Measurements from ENCODE around the gene TMEM53.

TMEM53 gene

GRCh38 chr1:44628962-44629756 is 45.1 kb downstream of the TMEM53 start:
- DNase-seq (ENCODE audit: low spot score in 2 of 2): no peak
- no peak for ATAC-seq (ENCODE audit: low read depth)
- H3K36me3 Mint-ChIP-seq: peaks cover 3% of the 10 kb centered on the region
- no peak overlapping the region for H3K27ac Mint-ChIP-seq
- H3K27me3 Mint-ChIP-seq: no peaks in the 10 kb centered on the region
- peaks cover 23% of the 10 kb centered on the region for H3K4me1 Mint-ChIP-seq
- no peaks in the 10 kb centered on the region for H3K9me3 Mint-ChIP-seq
- no peak overlapping the region for H3K4me3 Mint-ChIP-seq

GRCh38 chr1:44625348-44625747 is 48.9 kb downstream of the TMEM53 start:
- Mint-ChIP-seq H3K4me3 (no peak overlapping the region), H3K4me1 (no peaks in the 10 kb centered on the region), H3K27me3 (peaks cover 6% of the 10 kb centered on the region), H3K36me3 (no peaks in the 10 kb centered on the region), H3K9me3 (no peaks in the 10 kb centered on the region), H3K27ac (no peak overlapping the region)
- DNase-seq (ENCODE audit: low spot score in 2 of 2) (no peak), ATAC-seq (ENCODE audit: low read depth) (no peak)

GRCh38 chr1:44624268-44624901 is 49.9 kb downstream of the TMEM53 start:
- H3K9me3 Mint-ChIP-seq: no peaks in the 10 kb centered on the region
- no peaks in the 10 kb centered on the region for H3K4me1 Mint-ChIP-seq
- H3K27me3 Mint-ChIP-seq: peaks cover 6% of the 10 kb centered on the region
- H3K36me3 Mint-ChIP-seq: no peaks in the 10 kb centered on the region
- H3K27ac Mint-ChIP-seq: no peak overlapping the region
- DNase-seq (ENCODE audit: low spot score in 2 of 2) (no peak), ATAC-seq (ENCODE audit: low read depth) (no peak)
- no peak overlapping the region for H3K4me3 Mint-ChIP-seq

GRCh38 chr1:44621841-44622286 is 52.4 kb downstream of the TMEM53 start:
- Mint-ChIP-seq H3K27ac (no peak overlapping the region), H3K4me1 (peaks cover 2% of the 10 kb centered on the region), H3K27me3 (peaks cover 15% of the 10 kb centered on the region), H3K36me3 (no peaks in the 10 kb centered on the region), H3K4me3 (no peak overlapping the region), H3K9me3 (no peaks in the 10 kb centered on the region)
- DNase-seq (ENCODE audit: low spot score in 2 of 2) (no peak), ATAC-seq (ENCODE audit: low read depth) (no peak)

GRCh38 chr1:44620072-44620471 is 54.2 kb downstream of the TMEM53 start:
- H3K27ac Mint-ChIP-seq: no peak overlapping the region
- DNase-seq (ENCODE audit: low spot score in 2 of 2) (no peak), ATAC-seq (ENCODE audit: low read depth) (no peak)
- H3K27me3 Mint-ChIP-seq: peaks cover 17% of the 10 kb centered on the region
- H3K4me3 Mint-ChIP-seq: no peak overlapping the region
- peaks cover 2% of the 10 kb centered on the region for H3K4me1 Mint-ChIP-seq
- no peaks in the 10 kb centered on the region for H3K9me3 Mint-ChIP-seq
- H3K36me3 Mint-ChIP-seq: no peaks in the 10 kb centered on the region

GRCh38 chr1:44619261-44619900 is 54.9 kb downstream of the TMEM53 start:
- no peak for DNase-seq (ENCODE audit: low spot score in 2 of 2)
- H3K9me3 Mint-ChIP-seq: no peaks in the 10 kb centered on the region

GRCh38 chr1:44617703-44618029 is 56.6 kb downstream of the TMEM53 start:
- no peak overlapping the region for H3K27ac Mint-ChIP-seq

More at GRCh38 chr1:44619261-44619900, 54.9 kb downstream of the TMEM53 start:
- peaks cover 17% of the 10 kb centered on the region for H3K27me3 Mint-ChIP-seq
- no peak overlapping the region for H3K27ac Mint-ChIP-seq
- H3K4me3 Mint-ChIP-seq: no peak overlapping the region
- H3K36me3 Mint-ChIP-seq: no peaks in the 10 kb centered on the region
- no peak for ATAC-seq (ENCODE audit: low read depth)
- H3K4me1 Mint-ChIP-seq: peaks cover 2% of the 10 kb centered on the region

GRCh38 chr1:44616991-44617702 is 57.1 kb downstream of the TMEM53 start:
- ATAC-seq (ENCODE audit: low read depth): no peak
- H3K4me3 Mint-ChIP-seq: no peak overlapping the region
- no peaks in the 10 kb centered on the region for H3K9me3 Mint-ChIP-seq
- no peaks in the 10 kb centered on the region for H3K36me3 Mint-ChIP-seq
- H3K4me1 Mint-ChIP-seq: peaks cover 2% of the 10 kb centered on the region
- H3K27me3 Mint-ChIP-seq: peaks cover 13% of the 10 kb centered on the region
- no peak overlapping the region for H3K27ac Mint-ChIP-seq
- DNase-seq (ENCODE audit: low spot score in 2 of 2): no peak

More at GRCh38 chr1:44617703-44618029, 56.6 kb downstream of the TMEM53 start:
- no peak overlapping the region for H3K4me3 Mint-ChIP-seq
- no peak for DNase-seq (ENCODE audit: low spot score in 2 of 2)
- no peaks in the 10 kb centered on the region for H3K9me3 Mint-ChIP-seq
- peaks cover 2% of the 10 kb centered on the region for H3K4me1 Mint-ChIP-seq
- no peaks in the 10 kb centered on the region for H3K36me3 Mint-ChIP-seq
- no peak for ATAC-seq (ENCODE audit: low read depth)
- H3K27me3 Mint-ChIP-seq: peaks cover 13% of the 10 kb centered on the region

GRCh38 chr1:44616284-44616990 is 57.8 kb downstream of the TMEM53 start:
- no peaks in the 10 kb centered on the region for H3K36me3 Mint-ChIP-seq
- DNase-seq (ENCODE audit: low spot score in 2 of 2) (no peak), ATAC-seq (ENCODE audit: low read depth) (no peak)
- H3K4me1 Mint-ChIP-seq: peaks cover 2% of the 10 kb centered on the region
- H3K27ac Mint-ChIP-seq: no peak overlapping the region
- H3K4me3 Mint-ChIP-seq: no peak overlapping the region
- H3K9me3 Mint-ChIP-seq: no peaks in the 10 kb centered on the region
- peaks cover 12% of the 10 kb centered on the region for H3K27me3 Mint-ChIP-seq

- no peak overlapping the region for H3K4me3 Mint-ChIP-seq
- no peak for ATAC-seq (ENCODE audit: low read depth)
- peaks cover 12% of the 10 kb centered on the region for H3K27me3 Mint-ChIP-seq
Measured at GRCh38 chr1:44613941-44614340, 60.3 kb downstream of the TMEM53 start.

GRCh38 chr1:44611866-44612265 is 62.4 kb downstream of the TMEM53 start:
- no peak for DNase-seq (ENCODE audit: low spot score in 2 of 2)
- Mint-ChIP-seq H3K36me3 (no peaks in the 10 kb centered on the region), H3K4me1 (no peaks in the 10 kb centered on the region), H3K27me3 (peaks cover 8% of the 10 kb centered on the region), H3K9me3 (no peaks in the 10 kb centered on the region), H3K4me3 (no peak overlapping the region), H3K27ac (no peak overlapping the region)
- ATAC-seq (ENCODE audit: low read depth): no peak

More at GRCh38 chr1:44613941-44614340, 60.3 kb downstream of the TMEM53 start:
- DNase-seq (ENCODE audit: low spot score in 2 of 2): no peak
- H3K9me3 Mint-ChIP-seq: no peaks in the 10 kb centered on the region
- no peak overlapping the region for H3K27ac Mint-ChIP-seq
- H3K4me1 Mint-ChIP-seq: peaks cover 2% of the 10 kb centered on the region
- H3K36me3 Mint-ChIP-seq: no peaks in the 10 kb centered on the region

GRCh38 chr1:44611419-44611818 is 62.9 kb downstream of the TMEM53 start:
- ATAC-seq (ENCODE audit: low read depth) (no peak), DNase-seq (ENCODE audit: low spot score in 2 of 2) (no peak)
- Mint-ChIP-seq H3K4me1 (no peaks in the 10 kb centered on the region), H3K4me3 (no peak overlapping the region), H3K27me3 (peaks cover 6% of the 10 kb centered on the region), H3K36me3 (no peaks in the 10 kb centered on the region), H3K9me3 (no peaks in the 10 kb centered on the region), H3K27ac (no peak overlapping the region)

GRCh38 chr1:44610527-44611148 is 63.6 kb downstream of the TMEM53 start:
- no peak for ATAC-seq (ENCODE audit: low read depth)
- Mint-ChIP-seq H3K4me1 (no peaks in the 10 kb centered on the region), H3K27me3 (peaks cover 6% of the 10 kb centered on the region), H3K27ac (no peak overlapping the region), H3K4me3 (no peak overlapping the region), H3K36me3 (no peaks in the 10 kb centered on the region), H3K9me3 (no peaks in the 10 kb centered on the region)
- DNase-seq (ENCODE audit: low spot score in 2 of 2): no peak

All from memory B cell (primary cell).